GM18873 (cell line): ENCODE measurements around the gene CATSPER1.

Experiments
- ATAC-seq: cut with Tn5 transposase; IDR thresholded peaks from one replicate; pipeline ENCODE4 v1.9.1; 2021; ENCODE audit warnings: mild to moderate bottlenecking, moderate library complexity, moderate number of reproducible peaks; ENCODE audit not compliant: unreplicated experiment, low FRiP score

CATSPER1 gene

DNA sequence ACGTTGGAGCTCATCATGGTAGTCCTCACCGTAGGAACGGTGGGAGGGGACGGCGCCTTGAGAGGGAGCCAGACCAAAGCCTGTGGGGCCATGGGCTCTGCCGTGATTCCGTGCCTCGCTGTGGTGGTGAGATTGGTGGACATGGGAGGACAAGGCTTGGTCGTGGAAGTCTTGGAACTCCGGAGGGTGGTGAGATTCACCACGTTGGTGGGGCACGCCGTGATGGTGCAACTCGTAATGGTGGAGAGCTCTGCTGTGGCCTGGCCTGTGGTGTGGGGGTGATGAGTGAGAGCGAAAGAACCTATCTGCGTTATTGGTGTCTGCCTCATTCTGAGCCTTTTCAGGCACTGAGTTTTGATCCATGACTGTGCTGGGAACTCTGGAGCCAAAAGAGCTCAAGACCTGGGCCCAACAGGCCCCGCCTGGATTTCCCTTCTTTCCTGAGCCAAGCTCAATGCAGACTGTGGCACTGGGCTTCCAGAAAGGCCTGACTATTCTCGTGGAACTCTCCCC, at the start of gene CATSPER1:
Gene CATSPER1 (minus strand): TSS at position 463 of the 513 bp plus-strand sequence. CDS start 100 bp downstream, at position 363.
- ATAC-seq: no peak

DNA sequence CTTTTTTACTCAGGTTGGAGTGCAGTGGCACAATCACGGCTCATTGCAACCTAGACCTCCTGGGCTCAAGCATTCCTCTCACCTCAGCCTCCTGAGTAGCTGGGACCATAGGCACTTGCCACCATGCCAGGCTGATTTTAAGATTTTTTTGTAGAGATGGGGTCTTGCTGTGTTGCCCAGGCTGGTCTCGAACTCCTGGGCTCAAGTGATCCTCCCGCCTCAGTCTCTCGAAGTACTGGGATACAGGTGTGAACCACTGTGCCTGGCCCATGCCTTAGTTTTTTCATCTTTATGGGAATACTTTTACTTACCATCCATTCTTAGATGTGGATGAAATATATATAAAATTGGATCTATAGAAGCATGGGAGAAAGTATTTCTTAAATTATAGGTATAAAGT, 49.0 kb upstream of the CATSPER1 start:
- no peak for ATAC-seq

DNA sequence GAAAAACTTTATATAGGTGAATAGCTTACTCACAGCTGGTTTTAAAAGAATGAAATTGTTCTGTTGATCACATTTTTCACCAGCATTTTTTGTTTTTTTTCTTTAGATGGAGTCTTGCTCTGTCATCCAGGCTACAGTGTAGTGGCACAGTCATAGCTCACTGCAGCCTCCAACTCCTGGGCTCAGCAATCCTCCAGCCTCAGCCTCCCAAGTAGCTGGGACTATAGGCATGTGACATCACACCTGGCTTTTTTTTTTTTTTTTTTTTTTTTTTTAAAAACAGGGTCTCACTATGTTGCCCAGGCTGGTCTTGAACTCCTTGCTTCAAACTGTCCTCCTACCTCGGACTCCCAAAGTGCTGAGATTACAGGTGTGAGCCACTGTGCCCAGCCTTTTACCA, 47.4 kb upstream of the CATSPER1 start:
- ATAC-seq: no peak

DNA sequence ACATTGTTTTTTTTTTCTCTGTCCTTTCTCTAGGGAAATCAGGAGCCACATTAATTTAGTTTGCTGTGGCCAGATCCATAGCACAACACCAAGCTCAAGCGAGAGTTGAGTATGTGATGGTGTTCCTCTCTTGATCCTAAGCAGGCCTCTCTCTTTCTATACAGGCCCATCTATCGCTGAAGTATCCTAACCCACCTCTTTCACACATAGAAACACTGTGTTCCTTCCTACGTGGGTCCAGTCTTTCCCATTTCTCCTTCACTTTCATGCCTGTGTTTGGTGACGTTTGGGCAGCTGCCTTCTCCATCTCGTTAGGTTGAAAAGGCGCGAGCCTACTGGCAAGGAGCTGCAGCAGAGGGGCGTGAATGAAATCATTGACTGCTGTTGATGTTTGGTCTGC, 46.2 kb upstream of the CATSPER1 start:
- ATAC-seq: no peak

DNA sequence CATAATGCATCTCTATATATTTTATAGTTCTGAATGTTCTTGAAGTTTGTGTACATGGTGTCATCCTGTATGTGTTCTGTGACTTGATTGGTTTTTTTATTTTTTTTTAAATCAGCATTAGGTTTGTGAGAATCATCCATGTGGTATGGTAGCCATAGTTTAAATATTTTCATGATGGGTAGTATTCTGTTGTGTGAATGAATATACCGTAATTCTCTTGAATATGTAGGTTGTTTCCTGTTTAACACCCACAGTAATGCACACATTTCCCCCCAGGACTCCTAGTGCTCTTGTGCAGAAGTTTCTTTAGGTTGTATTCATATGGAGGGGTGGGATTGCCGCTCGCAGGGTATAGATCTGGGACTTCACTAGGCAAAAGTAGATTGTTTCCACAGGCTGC, 45.8 kb upstream of the CATSPER1 start:
- no peak for ATAC-seq

DNA sequence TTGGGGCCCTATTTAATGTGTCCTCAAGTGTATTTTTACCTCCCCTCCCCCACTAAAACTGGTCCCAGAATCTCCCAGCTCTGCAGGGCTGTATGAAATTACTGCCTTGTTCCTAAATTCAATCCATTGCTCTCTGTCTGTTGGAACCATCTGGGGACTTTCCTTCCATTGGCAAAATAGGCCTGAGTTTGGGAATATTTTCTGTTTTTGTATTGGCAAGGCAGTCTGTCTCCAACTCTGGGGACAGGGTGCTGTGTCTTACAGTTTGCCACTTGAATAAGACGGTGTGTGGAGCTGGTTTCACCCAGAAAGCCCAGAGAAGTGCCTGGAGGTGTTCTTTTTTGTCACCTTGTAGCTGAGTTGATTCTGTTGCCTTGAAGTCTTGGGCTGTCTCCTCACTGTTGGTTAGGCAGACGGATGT, 45.1 kb upstream of the CATSPER1 start:
- ATAC-seq: no peak

DNA sequence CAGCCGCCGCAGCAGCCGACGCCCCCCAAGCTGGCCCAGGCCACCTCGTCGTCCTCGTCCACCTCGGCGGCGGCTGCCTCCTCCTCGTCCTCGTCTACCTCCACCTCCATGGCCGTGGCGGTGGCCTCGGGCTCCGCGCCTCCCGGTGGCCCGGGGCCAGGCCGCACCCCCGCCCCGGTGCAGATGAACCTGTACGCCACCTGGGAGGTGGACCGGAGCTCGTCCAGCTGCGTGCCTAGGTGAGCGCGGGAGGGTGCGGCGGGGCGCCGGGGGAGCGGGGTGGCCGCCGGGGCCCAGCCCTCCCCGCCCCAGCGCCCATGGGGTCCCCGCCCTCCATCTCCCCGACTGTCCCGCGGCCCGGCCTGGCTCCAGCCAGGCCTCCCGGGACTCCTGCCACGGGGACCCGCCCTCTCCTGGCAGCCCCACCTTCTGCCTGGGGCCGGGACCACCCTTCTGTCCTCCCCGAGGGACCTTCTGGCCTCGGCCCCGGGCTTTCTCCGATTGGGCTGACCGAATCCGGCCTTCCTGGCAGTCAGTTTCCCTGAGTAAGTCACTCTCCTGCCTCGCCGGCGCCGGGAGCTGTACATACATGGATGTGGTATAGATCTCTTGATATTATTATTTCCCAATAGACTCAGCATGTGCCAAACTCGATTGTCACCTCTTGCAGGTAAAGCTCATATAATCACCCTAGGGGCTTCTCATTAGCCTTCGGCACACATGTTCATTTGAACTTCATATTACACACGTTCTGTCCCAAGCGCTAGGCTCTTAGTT, 44.5 kb upstream of the CATSPER1 start:
- no peak for ATAC-seq

DNA sequence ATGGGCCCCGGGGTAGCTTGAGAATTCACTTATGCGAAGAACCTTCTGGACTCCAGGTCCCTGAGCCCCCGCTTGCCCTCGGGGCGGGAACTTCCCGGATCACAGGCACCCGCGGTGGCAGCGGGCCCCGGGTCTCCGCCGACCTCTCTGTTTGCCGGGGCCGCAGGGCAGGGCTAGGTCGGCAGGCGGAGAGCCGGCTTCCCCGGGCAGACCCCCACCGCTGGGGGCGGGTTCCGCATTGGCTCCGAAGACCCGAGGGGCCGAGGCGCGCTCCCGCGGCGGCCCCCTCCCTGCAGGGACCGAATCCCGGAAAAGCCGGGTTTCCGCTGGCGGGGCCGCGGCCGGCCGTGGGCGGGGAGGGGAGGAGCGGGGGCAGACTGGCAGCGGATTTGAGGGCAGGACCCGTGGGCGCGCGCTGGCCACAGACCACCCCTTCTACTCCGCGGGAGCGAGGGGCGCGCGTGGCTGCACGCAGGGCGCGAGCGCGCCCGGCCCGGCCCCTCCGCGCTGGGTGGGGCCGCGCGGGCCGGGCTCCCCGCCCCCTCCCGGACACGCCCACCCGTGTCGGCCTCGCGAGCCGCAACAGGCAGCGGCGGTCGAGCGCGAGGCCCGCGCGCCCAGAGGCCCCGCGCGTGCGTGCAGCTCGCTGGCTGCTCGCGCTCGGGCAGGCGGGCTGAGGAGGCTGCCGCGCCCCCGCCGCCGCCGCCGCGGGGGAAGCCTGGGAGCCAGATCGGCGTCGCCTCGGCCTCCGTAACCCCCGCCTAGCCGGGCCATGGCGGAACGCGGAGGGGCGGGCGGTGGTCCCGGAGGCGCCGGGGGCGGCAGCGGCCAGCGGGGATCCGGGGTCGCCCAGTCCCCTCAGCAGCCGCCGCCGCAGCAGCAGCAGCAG, 43.7 kb upstream of the CATSPER1 start, which contains the start of gene PACS1:
Gene PACS1 (plus strand): TSS at position 558 of the 889 bp plus-strand sequence. CDS start 215 bp downstream, at position 773.
- ATAC-seq: no peak

DNA sequence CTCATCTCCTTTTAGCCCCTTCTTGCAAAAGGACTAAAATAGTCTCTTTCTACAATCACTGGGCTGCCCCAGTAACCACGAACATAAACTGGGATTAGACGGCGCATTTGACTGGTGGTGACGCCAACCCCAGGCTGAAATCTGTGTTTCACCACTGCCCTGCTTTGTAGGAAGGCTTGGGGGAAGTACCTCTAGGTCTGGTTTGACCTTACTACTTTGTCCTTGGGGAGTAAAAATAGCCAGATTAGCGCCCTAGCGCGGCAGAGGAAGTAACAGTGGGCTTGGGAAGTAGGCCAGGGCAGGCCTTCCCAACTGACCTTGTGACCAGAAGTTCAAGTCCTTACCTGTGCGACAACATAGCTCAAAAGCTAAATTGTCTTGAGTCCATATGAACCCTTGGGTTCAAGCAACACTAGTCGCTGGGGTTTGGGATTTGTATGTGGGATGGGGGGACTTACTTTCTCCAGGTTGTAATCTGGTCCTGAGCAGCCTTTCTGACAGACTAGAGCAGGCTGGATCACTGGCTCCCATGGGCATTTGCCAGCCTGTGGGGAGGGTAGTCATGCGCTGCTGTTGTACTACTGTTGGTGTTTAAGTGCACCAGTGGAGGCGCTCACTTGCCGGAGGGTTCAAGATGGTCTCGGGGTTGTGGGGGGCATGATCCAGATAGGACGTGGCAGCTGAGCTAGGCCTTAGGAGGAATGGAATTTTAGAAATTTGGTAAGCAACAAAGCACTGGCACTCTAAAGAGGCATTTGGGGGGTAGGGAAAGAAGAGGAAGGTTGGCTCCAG, 42.8 kb upstream of the CATSPER1 start:
- ATAC-seq: no peak

DNA sequence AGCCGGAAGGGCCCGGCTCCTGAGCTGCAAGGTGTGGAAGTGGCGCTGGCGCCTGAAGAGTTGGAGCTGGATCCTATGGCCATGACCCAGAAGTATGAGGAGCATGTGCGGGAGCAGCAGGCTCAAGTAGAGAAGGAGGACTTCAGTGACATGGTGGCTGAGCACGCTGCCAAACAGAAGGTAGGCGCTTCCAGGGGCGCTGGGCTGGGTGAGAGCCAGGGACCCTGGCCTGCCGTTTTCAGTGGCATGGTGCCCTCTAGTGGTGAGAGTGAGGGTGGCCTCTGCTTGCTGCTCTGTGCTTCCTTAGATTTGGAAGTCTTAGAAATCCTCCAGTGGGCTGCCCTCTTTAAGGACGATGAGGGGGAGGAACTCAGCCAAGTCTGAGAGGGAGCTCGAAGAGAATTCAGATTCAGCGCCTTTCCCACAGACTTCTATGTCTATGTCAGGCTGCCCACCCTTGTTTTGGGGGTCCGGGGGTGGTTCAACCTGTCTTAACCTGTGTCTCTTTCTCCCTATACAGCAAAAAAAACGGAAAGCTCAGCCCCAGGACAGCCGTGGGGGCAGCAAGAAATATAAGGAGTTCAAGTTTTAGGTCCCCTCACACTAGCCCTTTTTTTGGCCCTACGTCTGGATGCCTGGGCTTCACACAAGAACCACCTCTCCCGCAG, 42.0 kb upstream of the CATSPER1 start:
- no peak for ATAC-seq

DNA sequence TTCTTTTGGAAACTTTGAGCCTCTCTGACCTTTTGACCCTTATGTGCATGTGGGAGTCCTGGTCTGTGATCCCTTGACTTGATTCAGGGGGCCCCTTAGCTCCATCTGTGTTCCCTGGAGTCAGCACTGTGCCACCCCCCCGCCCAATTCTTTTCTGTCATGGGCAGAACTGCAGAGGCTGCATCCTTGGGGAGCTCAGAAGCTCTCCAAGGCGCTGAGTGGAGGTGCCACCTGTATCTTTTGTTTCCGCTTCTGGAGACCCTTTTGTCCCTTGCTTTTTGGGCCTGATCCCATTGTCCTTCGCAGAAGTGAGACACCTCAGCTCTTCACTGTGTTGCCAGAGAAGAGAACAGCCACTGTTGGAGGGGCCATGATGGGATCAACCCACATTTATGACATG, 41.4 kb upstream of the CATSPER1 start:
- no peak for ATAC-seq

DNA sequence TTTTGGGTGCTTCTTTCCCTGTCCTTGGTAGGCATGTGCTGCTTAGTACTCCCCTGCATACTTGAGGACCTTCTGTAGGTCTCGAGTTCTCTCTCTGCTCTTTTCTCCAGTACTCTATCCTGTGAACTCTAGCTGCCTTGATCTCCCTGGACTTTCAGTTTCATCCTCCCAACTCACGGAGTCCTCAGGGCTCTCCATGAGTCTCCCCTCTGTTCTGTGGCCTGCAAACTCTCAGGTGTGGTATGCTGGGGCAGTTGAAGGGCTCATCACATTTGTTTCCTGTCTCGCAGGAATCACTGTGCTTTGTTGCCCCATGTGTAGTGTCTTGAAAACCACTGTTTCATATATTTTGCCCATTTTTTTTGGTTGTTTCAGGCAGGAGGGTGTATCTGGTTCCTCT, 40.5 kb upstream of the CATSPER1 start:
- ATAC-seq: no peak

DNA sequence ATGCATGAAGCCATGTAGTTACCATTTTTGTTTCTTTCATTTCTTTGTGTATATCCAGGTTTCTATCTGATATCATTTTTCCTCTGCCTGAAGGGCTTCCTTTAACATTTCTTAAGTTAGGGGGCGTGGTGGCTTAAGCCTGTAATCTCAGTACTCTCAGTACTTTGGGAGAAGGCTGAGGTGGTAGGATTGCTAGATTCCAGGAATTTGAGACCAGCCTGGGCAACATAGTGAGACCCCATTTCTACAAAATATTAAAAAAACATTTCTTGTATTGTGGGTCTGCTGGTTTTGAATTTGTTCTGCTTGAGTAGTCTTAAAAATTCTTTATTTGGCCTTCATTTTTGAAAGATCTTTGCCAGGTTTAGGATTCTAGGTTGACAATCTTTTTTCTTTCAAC, 38.3 kb upstream of the CATSPER1 start:
- no peak for ATAC-seq

DNA sequence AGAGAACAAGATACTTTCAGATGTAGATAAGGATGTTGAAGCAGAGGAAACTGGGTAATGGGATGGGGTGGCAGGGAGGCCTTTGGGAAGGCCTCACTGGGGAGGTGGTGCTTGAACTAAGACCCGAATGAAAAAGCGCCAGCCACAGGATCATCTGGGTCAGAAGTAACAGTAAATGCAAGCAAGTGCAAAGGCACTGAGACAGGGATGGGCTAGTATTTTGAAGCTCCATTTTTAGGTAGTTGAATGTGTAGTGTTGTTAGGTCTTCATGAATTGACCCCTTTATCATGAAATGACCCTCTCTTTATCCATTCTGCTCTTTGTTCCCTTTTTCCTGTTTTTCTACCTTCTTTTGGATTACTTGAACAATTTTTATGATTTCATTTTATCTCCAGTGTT, 37.6 kb upstream of the CATSPER1 start:
- no peak for ATAC-seq

DNA sequence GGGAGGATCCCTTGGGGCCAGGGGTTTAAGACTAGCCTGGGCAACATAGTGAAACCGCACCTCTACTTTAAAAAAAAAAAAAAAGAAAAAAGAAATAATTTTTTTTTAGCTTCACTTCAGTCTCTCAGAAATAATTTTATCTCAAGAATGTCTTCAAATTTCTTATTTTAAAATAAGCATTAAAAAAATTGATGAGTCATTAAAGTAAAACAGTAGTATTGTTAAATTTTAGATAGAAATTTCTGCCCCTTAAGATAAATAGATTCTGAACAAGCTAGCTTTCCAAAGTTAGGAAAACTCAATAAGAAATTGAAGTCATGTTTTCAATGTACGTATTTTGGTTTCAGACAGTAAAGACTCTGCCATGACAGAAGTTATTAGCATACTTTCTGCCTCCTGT, 36.1 kb upstream of the CATSPER1 start:
- ATAC-seq: no peak

DNA sequence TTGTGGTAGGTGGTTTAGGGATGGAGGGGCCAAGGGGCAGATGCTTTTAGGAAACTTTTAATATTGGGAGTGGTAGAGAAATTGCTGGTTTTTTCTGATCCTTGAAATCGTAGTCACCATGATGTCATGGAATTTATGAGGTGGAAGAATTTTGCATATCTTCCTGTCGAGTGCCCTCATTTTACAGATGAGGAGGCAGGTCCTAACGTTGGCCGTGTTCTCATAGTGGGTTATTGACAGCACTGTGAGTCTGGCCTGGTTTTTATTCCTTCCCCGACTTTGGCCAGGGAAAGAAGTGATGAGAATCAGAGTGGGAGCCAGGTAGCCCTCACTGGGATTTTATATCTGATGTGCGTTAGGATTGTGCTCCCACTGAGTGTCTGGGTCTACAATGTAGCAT, 35.0 kb upstream of the CATSPER1 start:
- no peak for ATAC-seq

DNA sequence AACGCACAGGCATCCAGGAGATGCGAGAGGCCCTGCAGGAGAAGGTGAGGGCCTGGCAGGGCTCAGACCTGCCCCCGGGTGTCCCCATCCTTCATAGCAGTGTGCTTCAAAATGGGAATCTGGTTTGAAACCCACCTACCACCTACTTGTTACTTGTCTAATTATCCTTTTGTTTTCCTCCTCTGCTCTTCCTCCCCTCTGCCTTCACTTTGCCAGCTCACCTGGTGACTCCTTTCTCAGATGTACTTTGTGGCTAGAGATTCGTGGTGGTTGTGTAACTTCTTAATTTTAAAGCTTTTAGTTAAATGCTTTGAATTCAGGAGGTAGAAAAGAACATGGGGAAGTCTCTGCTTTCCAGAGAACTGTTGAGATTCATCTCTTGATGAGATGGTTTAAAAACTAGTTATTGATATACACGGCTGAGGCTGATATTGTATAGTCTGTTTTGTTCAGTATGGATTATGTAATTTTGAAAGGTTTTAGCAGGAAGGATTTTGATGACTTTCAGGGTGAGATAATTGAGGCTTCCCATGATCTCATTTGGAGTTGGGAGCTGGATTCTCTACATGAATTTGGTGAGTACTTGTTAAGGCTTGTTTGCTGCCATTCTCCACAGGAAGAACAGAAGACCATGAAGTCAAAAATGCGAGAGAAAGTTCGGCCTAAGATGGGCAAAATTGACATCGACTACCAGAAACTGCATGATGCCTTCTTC, 33.8 kb upstream of the CATSPER1 start:
- ATAC-seq: no peak

DNA sequence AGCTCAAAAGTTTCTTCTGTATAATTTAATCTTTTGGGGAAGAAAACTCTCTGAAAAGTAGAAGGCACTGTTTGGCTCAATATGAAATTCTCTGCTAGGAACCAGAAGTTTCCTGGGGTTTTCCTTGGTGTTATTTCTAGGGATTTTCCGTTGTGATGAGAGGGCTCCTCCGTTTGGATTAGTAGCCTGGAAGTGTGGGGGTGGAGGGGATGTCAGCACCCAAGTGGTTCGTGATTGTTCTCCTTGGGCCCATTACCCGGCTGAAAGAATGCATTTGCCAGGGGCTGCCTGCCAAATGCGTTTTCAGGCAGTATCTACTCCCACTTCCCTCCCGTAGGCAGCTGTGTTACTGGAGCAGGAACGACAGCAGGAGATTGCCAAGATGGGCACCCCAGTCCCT, 30.2 kb upstream of the CATSPER1 start:
- ATAC-seq: no peak

DNA sequence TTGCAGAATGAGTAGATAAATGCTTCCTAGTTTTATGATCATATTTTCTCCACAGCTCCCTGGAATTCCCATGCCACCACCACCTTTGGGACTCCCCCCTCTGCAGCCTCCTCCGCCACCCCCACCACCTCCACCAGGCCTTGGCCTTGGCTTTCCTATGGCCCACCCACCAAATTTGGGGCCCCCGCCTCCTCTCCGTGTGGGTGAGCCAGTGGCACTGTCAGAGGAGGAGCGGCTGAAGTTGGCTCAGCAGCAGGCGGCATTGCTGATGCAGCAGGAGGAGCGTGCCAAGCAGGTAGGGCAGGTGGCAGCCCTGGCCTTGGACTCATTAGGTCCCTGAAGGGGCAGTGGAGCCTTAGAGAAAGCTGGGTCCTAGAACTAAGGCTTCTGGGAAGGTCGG, 28.7 kb upstream of the CATSPER1 start:
- ATAC-seq: no peak

DNA sequence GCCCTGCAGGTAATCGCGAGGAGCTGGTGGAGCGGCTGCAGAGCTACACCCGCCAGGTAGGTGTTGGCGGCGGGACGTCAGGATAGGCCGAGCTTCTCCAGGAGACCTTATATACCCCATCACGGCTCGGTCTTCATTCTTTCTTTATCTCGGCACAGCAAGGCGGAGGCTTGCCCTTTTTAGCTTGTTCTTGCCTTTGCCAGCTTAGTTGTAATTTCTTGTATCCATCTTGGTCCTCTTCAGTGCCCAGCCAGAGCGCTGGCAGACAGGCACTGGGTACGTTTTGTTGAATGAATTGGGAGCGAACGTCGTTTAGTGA, 26.3 kb upstream of the CATSPER1 start:
- ATAC-seq: no peak
